Heart left ventricle (tissue), 13 donors: ENCODE data around the gene ATP6AP2.

Experiments used
- CTCF ChIP-seq, 12 donors: fragments of 200-600 bp; sonication (generic) in 4 of 12; IDR thresholded peaks; one replicate each; pipeline versions ENCODE4 v1.5.0 to v1.8.0; 2018 to 2022; ENCODE audit warnings: antibody characterized with exemption in 12 of 12, mild to moderate bottlenecking in 5 of 12
- POLR2A ChIP-seq, 2 donors: fragments of 450-650 bp; IDR thresholded peaks; one replicate each; pipeline ENCODE4 v1.6.1; 2017; ENCODE audit warnings: antibody characterized with exemption in 2 of 2, mild to moderate bottlenecking in 2 of 2, moderate library complexity in 2 of 2
- donor health status: ischemic (EF 13 %, LVEDD 7.1; RV severe dilation, severe dysfunction).
- donor health status: DM: no; HTN: yes; CAD: no.
- donor health status: DM: no; HTN: no; CAD: no.
- donor health status: ischemic (EF 25% LVEDD 6.9; RV normal size, moderate dysfunction).
- donor health status: ischemic (EF 25% LVEDD 5.7; RV mildly dilated, moderate dysfunction).
- donor health status: ischemic (EF 35%, LVEDD 5.7; RV mildly dilated, moderate dysfunction).
- donor health status: nonischemic (EF 11% LVEDD 7.7; RV severe dilation, severe dysfunction).
- donor health status: DM: yes; HTN: yes; CAD: no.
- donor health status: PGD.
- donor health status: ischemic (EF 29% LVEDD 5.4; RV normal size, mild dysfunction).
- donor health status: nonischemic (EF 23%, LVEDD 6.1; RV moderate dilation, normal function).

DNA sequence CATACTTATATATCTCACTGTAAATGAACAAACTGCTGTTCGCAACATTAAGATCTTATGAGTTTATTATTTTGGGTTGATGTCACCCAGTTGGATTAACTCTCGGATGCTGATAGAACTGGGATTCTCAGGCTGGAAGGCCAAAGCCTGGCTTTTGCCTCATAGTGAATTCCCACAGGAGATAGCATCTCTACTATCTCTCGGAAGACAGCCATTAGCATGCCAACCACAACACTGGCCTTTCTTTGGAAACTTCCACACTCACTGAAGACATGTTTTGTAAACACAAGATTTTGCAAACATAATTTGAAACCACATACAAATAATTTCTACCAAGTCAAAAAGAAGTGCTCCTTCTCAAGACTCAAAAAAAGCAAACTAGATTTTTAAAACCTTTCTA lies 4.5 kb upstream of the ATP6AP2 start:
- TF ChIP-seq POLR2A (IDR thresholded peaks at IDR 0.05) (no peak), CTCF (IDR thresholded peaks at IDR 0.05) (no peak)
